Ishikawa (cell line): ENCODE measurements around the gene PROC.

Source experiments
- CEBPB ChIP-seq: IDR thresholded peaks from 2 replicates; pipeline ENCODE4 v1.6.1; 2012
- CREB1 ChIP-seq: IDR thresholded peaks from 2 replicates; pipeline ENCODE4 v1.6.1; 2012; ENCODE audit warnings: low read depth
- EGR1 ChIP-seq: IDR thresholded peaks from 2 replicates; pipeline ENCODE4 v1.6.1; 2012
- EP300 ChIP-seq: IDR thresholded peaks from 2 replicates; pipeline ENCODE4 v1.6.1; 2012; ENCODE audit warnings: borderline replicate concordance
- FOXM1 ChIP-seq: IDR thresholded peaks from 2 replicates; pipeline ENCODE4 v1.6.1; 2012; ENCODE audit warnings: low read depth, borderline replicate concordance
- NFIC ChIP-seq: IDR thresholded peaks from 2 replicates; pipeline ENCODE4 v1.6.1; 2012
- RAD21 ChIP-seq: IDR thresholded peaks from 2 replicates; pipeline ENCODE4 v1.6.1; 2012; ENCODE audit warnings: low read depth
- TAF1 ChIP-seq: IDR thresholded peaks from 2 replicates; pipeline ENCODE4 v1.6.1; 2012; ENCODE audit warnings: low read depth, mild to moderate bottlenecking
- TCF12 ChIP-seq: IDR thresholded peaks from 2 replicates; pipeline ENCODE4 v1.6.1; 2012; ENCODE audit warnings: low read depth
- TEAD4 ChIP-seq: IDR thresholded peaks from 2 replicates; pipeline ENCODE4 v1.6.1; 2012
- YY1 ChIP-seq: IDR thresholded peaks from 2 replicates; pipeline ENCODE4 v1.6.1; 2012; ENCODE audit warnings: low read depth
- ZBTB7A ChIP-seq: IDR thresholded peaks from 2 replicates; pipeline ENCODE4 v1.6.1; 2012; ENCODE audit warnings: low read depth
- TF ChIP-seq, protein P1 (sequence below): IDR thresholded peaks from 2 replicates; pipeline ENCODE4 v1.6.1; 2012
- TF ChIP-seq, protein P2 (sequence below): IDR thresholded peaks from 2 replicates; pipeline ENCODE4 v1.6.1; 2012
- TF ChIP-seq, protein P3 (sequence below): IDR thresholded peaks from 2 replicates; pipeline ENCODE4 v1.6.1; 2012; ENCODE audit warnings: low read depth, mild to moderate bottlenecking

Gene PROC

DNA sequence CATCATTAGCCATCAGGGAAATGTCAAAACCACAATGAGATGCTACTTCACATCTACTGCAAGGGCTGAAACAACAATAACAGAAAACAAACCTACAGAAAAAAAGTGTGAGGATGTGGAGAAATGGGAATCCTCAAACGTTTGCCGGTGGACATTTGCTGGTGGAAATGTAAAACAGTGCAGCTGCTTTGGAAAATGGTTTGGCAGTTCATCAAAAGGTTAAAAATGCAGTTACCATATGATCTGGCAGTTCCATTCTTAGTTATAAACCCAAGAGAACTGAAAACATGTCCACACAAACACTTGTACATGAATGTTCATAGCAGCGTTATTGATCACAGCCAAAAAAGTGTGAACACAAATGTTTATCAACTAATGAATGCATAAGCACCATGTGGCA is 44.2 kb downstream of the PROC start:
- TF ChIP-seq CEBPB = no peak
- TF ChIP-seq, protein P1, sequence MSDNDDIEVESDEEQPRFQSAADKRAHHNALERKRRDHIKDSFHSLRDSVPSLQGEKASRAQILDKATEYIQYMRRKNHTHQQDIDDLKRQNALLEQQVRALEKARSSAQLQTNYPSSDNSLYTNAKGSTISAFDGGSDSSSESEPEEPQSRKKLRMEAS = no peak
- no peak for TF ChIP-seq FOXM1
- TF ChIP-seq, protein P2, sequence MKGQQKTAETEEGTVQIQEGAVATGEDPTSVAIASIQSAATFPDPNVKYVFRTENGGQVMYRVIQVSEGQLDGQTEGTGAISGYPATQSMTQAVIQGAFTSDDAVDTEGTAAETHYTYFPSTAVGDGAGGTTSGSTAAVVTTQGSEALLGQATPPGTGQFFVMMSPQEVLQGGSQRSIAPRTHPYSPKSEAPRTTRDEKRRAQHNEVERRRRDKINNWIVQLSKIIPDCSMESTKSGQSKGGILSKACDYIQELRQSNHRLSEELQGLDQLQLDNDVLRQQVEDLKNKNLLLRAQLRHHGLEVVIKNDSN = no peak
- no peak for TF ChIP-seq CREB1
- no peak for TF ChIP-seq EGR1
- no peak for TF ChIP-seq EP300
- TF ChIP-seq NFIC = no peak
- no peak for TF ChIP-seq TCF12
- TF ChIP-seq RAD21 = no peak
- TF ChIP-seq TEAD4 = no peak
- TF ChIP-seq, protein P3, sequence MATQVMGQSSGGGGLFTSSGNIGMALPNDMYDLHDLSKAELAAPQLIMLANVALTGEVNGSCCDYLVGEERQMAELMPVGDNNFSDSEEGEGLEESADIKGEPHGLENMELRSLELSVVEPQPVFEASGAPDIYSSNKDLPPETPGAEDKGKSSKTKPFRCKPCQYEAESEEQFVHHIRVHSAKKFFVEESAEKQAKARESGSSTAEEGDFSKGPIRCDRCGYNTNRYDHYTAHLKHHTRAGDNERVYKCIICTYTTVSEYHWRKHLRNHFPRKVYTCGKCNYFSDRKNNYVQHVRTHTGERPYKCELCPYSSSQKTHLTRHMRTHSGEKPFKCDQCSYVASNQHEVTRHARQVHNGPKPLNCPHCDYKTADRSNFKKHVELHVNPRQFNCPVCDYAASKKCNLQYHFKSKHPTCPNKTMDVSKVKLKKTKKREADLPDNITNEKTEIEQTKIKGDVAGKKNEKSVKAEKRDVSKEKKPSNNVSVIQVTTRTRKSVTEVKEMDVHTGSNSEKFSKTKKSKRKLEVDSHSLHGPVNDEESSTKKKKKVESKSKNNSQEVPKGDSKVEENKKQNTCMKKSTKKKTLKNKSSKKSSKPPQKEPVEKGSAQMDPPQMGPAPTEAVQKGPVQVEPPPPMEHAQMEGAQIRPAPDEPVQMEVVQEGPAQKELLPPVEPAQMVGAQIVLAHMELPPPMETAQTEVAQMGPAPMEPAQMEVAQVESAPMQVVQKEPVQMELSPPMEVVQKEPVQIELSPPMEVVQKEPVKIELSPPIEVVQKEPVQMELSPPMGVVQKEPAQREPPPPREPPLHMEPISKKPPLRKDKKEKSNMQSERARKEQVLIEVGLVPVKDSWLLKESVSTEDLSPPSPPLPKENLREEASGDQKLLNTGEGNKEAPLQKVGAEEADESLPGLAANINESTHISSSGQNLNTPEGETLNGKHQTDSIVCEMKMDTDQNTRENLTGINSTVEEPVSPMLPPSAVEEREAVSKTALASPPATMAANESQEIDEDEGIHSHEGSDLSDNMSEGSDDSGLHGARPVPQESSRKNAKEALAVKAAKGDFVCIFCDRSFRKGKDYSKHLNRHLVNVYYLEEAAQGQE = no peak
- no peak for TF ChIP-seq YY1
- TF ChIP-seq TAF1 = no peak
- TF ChIP-seq ZBTB7A = no peak

DNA sequence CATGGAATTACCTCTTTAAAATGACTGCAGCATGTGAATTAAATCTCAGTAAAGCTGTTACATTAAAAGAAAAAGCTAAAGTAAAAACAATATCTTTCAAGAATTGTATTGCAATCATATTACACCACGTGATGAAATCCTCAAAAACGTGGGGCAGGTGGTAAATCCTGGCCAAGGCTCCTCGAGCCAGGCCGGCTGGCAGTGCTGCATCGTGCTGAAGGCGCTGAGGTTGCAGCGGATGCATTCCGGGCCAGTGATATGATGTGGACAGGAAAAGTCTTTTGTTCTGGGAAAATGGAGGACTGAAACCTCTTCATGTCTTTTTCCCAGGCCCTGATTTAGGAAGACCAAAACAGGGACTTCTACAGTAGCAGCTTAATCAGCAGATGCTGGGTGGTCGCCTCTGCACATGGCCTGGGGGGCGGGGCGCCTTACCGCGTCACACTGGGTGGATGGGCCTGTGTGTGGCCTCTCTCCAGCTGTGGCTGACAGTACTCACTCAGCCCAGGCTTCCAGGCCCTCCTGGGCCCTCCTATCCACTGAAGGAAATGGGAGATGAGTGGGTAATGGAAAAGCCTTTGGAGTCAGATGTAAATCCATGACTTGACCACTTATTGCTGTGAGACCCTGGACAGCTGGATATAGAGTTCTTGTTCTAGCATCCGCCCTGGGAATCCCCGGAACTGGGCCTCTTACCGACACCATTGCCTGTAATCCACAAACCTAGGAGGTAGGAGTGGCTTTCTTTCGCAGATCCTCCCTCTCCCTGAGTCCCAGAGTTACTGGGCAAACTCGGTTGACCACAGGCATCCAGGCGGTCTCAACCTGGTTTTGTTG is 45.1 kb downstream of the PROC start:
- no peak for TF ChIP-seq EP300
- TF ChIP-seq, protein P3 = no peak
- TF ChIP-seq TEAD4 = no peak
- TF ChIP-seq ZBTB7A = no peak
- no peak for TF ChIP-seq RAD21
- TF ChIP-seq EGR1 = no peak
- TF ChIP-seq, protein P1 = no peak
- no peak for TF ChIP-seq YY1
- no peak for TF ChIP-seq TAF1
- no peak for TF ChIP-seq FOXM1
- TF ChIP-seq, protein P2 = no peak

DNA sequence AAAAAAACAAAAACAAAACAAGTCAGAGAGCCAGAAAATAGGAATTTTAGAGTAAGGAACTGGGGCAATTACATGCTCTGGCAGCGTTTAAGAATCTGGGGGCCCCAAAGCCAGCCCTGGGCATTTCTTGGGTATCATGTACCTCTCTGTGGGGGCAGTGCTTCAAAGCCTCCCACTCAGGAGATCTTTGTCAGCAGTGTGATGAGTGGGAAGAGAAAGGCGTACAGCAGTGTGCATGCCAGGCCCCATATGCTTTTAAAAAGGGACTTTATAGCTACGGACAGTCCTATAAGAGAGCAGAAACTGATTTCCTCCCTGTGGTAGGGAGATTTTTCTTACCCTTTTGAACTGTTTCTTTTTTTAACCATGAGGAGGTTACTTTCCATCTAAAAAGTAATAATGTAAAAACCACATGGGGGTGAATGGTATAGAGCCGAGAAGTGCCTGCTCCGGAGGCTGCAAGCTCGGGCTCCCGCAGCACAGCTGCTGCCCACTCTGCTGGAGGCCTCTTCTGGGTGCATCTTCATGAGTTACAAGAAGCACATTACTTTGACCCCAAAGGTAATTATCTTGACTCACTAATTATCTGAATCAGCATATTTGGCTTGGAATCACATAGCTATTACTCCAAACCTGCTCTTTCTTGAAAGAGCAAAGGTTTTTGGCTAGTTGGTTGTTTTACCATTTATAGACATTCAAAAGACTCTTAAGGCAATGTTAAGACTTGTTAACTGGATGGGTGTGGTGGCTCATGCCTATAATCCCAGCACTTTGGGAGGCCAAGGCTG is 46.4 kb downstream of the PROC start:
- TF ChIP-seq, protein P2 = no peak
- no peak for TF ChIP-seq NFIC
- TF ChIP-seq TEAD4 = no peak
- TF ChIP-seq CREB1 = no peak
- TF ChIP-seq EGR1 = no peak
- TF ChIP-seq, protein P1 = no peak
- TF ChIP-seq CEBPB = no peak
- no peak for TF ChIP-seq YY1
- no peak for TF ChIP-seq RAD21
- no peak for TF ChIP-seq TAF1
- TF ChIP-seq ZBTB7A = no peak
- TF ChIP-seq FOXM1 = no peak
- TF ChIP-seq, protein P3 = no peak
- no peak for TF ChIP-seq EP300
- no peak for TF ChIP-seq TCF12
